ENCODE measurements around the gene RASSF4.
"Not testable (repeated sequence)": the region's sequence is repeated elsewhere in the genome, so short reads cannot be mapped to it uniquely, and the experiment has no call there.

The RASSF4 gene

GRCh38 chr10:45008524-45009161 is 49.0 kb downstream of the RASSF4 start:
- TF ChIP-seq CTCF (IDR thresholded peaks at IDR 0.05; ENCODE audit: control extremely low read depth, extremely low read depth, low read depth, missing control alignments), result peak; percentile 64
- ChIA-PET POLR2A (no interaction called here), CTCF (interaction anchor here (1.1 to 1.7 kb wide), 7 partner anchors 10 to 78 kb away, joined by 3 to 10 read pairs (median 4); no protein-coding TSS in a partner anchor)
- DNase-seq (ENCODE audit: extremely low spot score), result peak; percentile 60

GRCh38 chr10:45014557-45014956 is 55.0 kb downstream of the RASSF4 start:
- CTCF ChIA-PET; POLR2A ChIA-PET; DNase-seq (ENCODE audit: extremely low spot score): not testable (repeated sequence)

- no peak for DNase-seq (ENCODE audit: extremely low spot score)
- no peak for TF ChIP-seq CTCF (IDR thresholded peaks at IDR 0.05; ENCODE audit: control extremely low read depth, extremely low read depth, low read depth, missing control alignments)
- ChIA-PET CTCF (no interaction called here), POLR2A (no interaction called here)
These were observed 56.0 kb downstream of the RASSF4 start for GRCh38 chr10:45015590-45015989.

GRCh38 chr10:45023426-45023825 is 63.8 kb downstream of the RASSF4 start:
- ChIA-PET CTCF (no interaction called here), POLR2A (no interaction called here)
- no peak for TF ChIP-seq CTCF (IDR thresholded peaks at IDR 0.05; ENCODE audit: control extremely low read depth, extremely low read depth, low read depth, missing control alignments)
- no peak for DNase-seq (ENCODE audit: extremely low spot score)

- POLR2A ChIA-PET, result no interaction called here
- no peak for DNase-seq (ENCODE audit: extremely low spot score)
- no peak for TF ChIP-seq CTCF (IDR thresholded peaks at IDR 0.05; ENCODE audit: control extremely low read depth, extremely low read depth, low read depth, missing control alignments)
- CTCF ChIA-PET, result interaction anchor here (0.6 kb wide), 1 partner anchor 10 kb away, joined by 3 read pairs; no protein-coding TSS in a partner anchor
These were observed 74.7 kb downstream of the RASSF4 start for GRCh38 chr10:45034301-45034700.

GRCh38 chr10:45035673-45036072 is 76.1 kb downstream of the RASSF4 start:
- ChIA-PET POLR2A (no interaction called here), CTCF (no interaction called here)
- no peak for TF ChIP-seq CTCF (IDR thresholded peaks at IDR 0.05; ENCODE audit: control extremely low read depth, extremely low read depth, low read depth, missing control alignments)
- DNase-seq (ENCODE audit: extremely low spot score), result no peak

- DNase-seq (ENCODE audit: extremely low spot score), result no peak
- CTCF ChIA-PET, result interaction anchor here (1.0 to 1.5 kb wide), 2 partner anchors 16 kb away, joined by 3 read pairs; no protein-coding TSS in a partner anchor
- POLR2A ChIA-PET, result no interaction called here
- TF ChIP-seq CTCF (IDR thresholded peaks at IDR 0.05; ENCODE audit: control extremely low read depth, extremely low read depth, low read depth, missing control alignments), result no peak
These were observed 81.4 kb downstream of the RASSF4 start for GRCh38 chr10:45040921-45041542.

Data from GM10248 (cell line).